Spinal cord (tissue), 10 donors: ENCODE results near the gene PPP2R5C. TPM values are rescaled to one million over a fixed set of nuclear protein-coding genes. Genes with fewer than 3 reads are reported as not detected.
A peak's percentile ranks its signal among the peaks of the same experiment; 100 is the strongest.

Experiments
- DNase-seq, 6 donors: peaks; one replicate each; pipeline versions ENCODE4 v3.0.0 to v3.0.0-alpha.2; 2013 to 2015; ENCODE audit warnings: low spot score in 6 of 6, low read depth in 4 of 6
- H3K27ac ChIP-seq: one replicate; pipeline ENCODE4 v1.5.1; 2013; ENCODE audit warnings: low read depth, low read length, control low read depth
- H3K27me3 ChIP-seq: one replicate; pipeline ENCODE4 v1.6.1; 2013; ENCODE audit warnings: low read length; ENCODE audit not compliant: control insufficient read depth, insufficient read depth
- H3K36me3 ChIP-seq: one replicate; pipeline ENCODE4 v1.6.1; 2013; ENCODE audit warnings: low read length; ENCODE audit not compliant: control insufficient read depth, insufficient read depth
- H3K4me1 ChIP-seq: one replicate; pipeline ENCODE4 v1.6.1; 2013; ENCODE audit warnings: low read length; ENCODE audit not compliant: control insufficient read depth, insufficient read depth
- H3K4me3 ChIP-seq: one replicate; pipeline ENCODE4 v1.5.1; 2013; ENCODE audit warnings: low read depth, low read length, control low read depth
- H3K9me3 ChIP-seq: one replicate; pipeline ENCODE4 v1.6.1; 2013; ENCODE audit warnings: low read length; ENCODE audit not compliant: control insufficient read depth, insufficient read depth
- WGBS: methylation state at CpG from one replicate; pipeline ENCODE4 v1.1.5; 2013; ENCODE audit warnings: missing lambda C conversion rate; ENCODE audit not compliant: insufficient coverage; 5-methylcytosine and 5-hydroxymethylcytosine counted together
- polyA plus RNA-seq, 2 donors: library from polyadenylated mRNA; unstranded; fragments of 120-200 nt; gene quantifications; one replicate each; pipeline ENCODE4 v1.2.1, GENCODE V29; 2013; ENCODE audit not compliant: insufficient read length in 2 of 2
- total RNA-seq, 2 donors: library from RNA; depleted of rRNA in 1 of 2; stranded (reverse); fragments of 120-200 nt in 1 of 2; fragments of >200 nt in 1 of 2; gene quantifications; one replicate each; pipeline versions ENCODE4 v1.2.3 to v1.2.4, GENCODE V29; 2013 to 2014
- donor health status: healthy.

Gene PPP2R5C
- total and polyA plus RNA-seq, 4 donors, result 104 to 136 (median 123) TPM

DNA sequence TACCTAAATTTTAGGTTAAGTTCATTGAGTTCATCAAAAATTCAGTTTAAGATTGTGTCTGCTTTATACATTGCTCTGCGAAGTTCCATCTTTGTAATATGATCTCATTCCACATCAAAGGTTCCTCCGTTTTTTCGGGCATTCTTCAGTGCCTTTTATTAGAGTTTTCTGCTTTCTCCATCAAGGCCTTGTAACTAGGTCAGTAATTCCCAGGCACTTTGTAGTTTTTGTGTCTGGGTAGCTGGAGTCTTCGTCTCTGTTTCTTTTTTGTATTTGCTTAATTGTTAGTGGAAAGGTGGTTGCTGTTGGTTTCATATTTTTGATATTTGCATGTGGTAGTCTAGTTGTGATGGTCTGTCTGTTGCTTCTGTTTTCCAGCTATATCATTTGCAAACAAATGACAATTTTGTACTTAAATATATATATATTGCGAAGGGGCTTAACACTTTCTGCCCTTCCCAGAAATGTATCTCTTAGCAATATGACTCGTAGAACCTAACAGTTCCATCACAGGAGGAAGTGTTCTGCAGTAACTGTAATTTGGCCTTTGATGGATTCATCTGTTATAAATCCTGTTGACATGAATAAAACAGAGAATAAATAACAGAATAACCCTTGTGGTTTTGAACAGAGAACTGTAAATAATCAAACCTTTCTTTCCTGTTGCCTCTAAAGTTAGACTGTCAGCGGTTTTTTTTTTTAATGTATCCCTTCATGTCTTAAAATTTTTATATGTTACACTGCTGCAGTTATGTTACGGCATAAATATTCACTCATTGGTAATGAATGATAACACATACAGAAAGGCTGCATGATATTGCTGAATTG lies 114.4 kb downstream of the PPP2R5C start:
- Histone ChIP-seq H3K4me3 (no peak overlapping the region), H3K9me3 (peaks cover 2% of the 10 kb centered on the region)

DNA sequence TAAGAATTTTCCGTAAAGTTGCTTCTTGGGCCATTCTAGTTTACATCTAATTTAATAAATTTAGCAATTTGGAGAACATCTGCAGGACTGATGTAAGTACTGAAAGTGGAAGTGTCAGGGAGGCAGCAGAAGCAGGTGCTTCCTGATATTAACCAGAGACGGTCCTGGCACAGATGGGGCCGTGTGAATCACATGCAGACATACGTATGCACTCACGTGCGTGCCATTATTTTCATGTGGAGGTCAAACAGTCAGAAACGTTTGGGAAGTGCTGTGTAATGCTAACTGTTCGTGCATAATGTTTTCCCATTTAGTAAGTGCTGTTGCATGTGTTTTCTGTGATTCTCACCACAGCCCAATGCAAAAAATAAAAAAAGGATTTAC lies 115.0 kb downstream of the PPP2R5C start:
- Histone ChIP-seq H3K4me1 (peaks cover 3% of the 10 kb centered on the region), H3K27me3 (no peaks in the 10 kb centered on the region), H3K27ac (no peak overlapping the region), H3K36me3 (peaks cover 24% of the 10 kb centered on the region), H3K4me3 (no peak overlapping the region), H3K9me3 (peaks cover 2% of the 10 kb centered on the region)
- 58% methylated on average over 2 of the region's 8 CpGs for WGBS
- peak in 2 of 6 donors; percentile 21 to 41 for DNase-seq

More for the DNA sequence above, 114.4 kb downstream of the PPP2R5C start:
- H3K27ac ChIP-seq, result no peak overlapping the region
- DNase-seq, result no peak
- WGBS, result no CpG with 5 or more reads among the region's 8 CpGs
- H3K27me3 ChIP-seq, result no peaks in the 10 kb centered on the region
- peaks cover 24% of the 10 kb centered on the region for H3K36me3 ChIP-seq
- H3K4me1 ChIP-seq, result peaks cover 3% of the 10 kb centered on the region

DNA sequence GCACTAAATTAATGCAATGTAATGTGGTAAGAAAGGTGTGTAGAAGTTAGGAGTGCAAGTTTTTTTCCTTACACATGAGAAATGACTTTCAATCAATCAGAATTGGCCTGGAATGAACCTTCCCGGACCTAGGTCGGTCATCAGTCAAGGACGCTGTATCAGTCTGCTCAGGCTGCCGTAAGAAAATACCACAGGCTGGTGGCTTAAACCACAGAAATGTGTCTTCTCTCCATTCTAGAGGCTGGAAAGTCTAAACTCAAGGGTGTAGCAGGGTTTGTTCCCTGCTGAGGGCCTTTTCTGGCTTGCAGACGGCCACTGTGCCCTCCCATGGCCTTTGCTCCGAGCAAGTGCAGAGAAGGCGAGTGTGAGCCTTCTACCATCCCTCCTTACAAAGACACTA lies 116.3 kb downstream of the PPP2R5C start:
- 70% methylated on average over 2 of the region's 7 CpGs for WGBS
- Histone ChIP-seq H3K27ac (no peak overlapping the region), H3K4me1 (peaks cover 3% of the 10 kb centered on the region), H3K27me3 (no peaks in the 10 kb centered on the region), H3K9me3 (peaks cover 1% of the 10 kb centered on the region), H3K4me3 (no peak overlapping the region), H3K36me3 (peaks cover 32% of the 10 kb centered on the region)
- no peak for DNase-seq

DNA sequence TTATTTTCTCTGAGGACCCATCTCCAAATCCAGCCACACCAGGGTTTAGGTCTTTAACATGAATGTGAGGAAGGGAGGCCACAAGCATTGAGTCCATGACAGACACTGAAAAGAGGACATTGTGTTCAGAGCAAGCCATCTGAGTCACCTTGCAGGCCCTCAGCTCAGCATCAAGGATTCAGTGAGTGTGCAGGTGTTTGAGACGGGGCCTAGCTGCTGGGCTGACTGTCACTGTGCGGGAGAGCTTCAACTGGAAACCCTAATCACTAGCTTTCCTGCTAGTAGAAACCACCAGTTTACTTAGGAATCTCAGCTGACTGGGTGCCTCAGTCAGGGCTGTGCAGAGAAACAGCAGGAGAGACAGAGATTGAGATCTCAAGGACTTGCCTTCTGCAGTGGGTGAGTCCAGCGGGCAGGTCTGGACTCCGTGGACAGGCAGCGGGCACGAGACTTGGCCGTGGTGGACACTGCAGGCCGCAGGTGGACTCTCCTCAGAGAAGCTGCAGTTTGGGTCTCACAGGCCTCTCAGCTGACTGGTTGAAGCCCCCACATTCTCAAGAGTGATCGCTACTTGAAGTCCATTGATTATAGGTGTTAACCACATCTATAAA lies 116.8 kb downstream of the PPP2R5C start:
- Histone ChIP-seq H3K4me1 (peaks cover 3% of the 10 kb centered on the region), H3K36me3 (peaks cover 33% of the 10 kb centered on the region), H3K27ac (no peak overlapping the region), H3K9me3 (no peaks in the 10 kb centered on the region), H3K4me3 (no peak overlapping the region), H3K27me3 (no peaks in the 10 kb centered on the region)
- 97% methylated on average over 9 of the region's 9 CpGs for WGBS
- DNase-seq, result no peak

DNA sequence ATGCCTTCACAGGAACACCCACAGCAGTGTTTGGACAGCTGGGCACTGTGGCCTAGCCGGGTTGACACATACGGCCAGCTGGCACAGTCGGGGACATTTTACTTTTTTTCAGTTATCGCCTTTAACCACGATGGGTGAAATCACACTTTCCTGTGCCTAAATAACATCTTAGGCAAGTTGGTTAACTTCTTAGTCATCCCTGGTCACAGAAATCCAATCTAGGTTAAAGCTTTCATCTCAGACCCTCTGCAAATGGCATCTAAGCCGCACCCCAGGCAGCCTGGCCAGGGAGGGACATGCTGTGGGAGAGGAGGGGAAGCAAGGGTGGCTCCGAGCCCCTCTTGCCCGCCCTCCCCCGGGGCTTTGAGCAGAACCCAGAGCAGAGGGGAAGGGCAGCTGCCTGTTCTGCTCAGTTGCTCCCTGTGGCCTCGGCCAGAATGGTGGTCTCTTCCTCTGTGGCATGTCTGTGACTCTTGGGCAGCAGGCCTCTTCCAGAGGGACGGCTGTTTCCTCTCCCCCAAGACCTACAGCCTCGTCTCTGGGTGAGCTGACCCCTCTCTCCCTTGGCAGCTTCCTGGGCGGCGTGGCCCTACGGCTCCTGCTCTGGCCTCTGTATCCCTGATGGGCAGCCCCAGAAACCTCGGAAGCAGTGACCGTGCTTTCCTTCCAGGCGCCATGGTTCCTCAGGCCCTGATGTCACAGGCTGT lies 117.5 kb downstream of the PPP2R5C start:
- H3K36me3 ChIP-seq, result peaks cover 39% of the 10 kb centered on the region
- no peak for DNase-seq
- H3K4me1 ChIP-seq, result no peaks in the 10 kb centered on the region
- H3K4me3 ChIP-seq, result no peak overlapping the region
- no peaks in the 10 kb centered on the region for H3K27me3 ChIP-seq
- WGBS, result 91% methylated on average over 15 of the region's 18 CpGs
- no peak overlapping the region for H3K27ac ChIP-seq
- H3K9me3 ChIP-seq, result no peaks in the 10 kb centered on the region

DNA sequence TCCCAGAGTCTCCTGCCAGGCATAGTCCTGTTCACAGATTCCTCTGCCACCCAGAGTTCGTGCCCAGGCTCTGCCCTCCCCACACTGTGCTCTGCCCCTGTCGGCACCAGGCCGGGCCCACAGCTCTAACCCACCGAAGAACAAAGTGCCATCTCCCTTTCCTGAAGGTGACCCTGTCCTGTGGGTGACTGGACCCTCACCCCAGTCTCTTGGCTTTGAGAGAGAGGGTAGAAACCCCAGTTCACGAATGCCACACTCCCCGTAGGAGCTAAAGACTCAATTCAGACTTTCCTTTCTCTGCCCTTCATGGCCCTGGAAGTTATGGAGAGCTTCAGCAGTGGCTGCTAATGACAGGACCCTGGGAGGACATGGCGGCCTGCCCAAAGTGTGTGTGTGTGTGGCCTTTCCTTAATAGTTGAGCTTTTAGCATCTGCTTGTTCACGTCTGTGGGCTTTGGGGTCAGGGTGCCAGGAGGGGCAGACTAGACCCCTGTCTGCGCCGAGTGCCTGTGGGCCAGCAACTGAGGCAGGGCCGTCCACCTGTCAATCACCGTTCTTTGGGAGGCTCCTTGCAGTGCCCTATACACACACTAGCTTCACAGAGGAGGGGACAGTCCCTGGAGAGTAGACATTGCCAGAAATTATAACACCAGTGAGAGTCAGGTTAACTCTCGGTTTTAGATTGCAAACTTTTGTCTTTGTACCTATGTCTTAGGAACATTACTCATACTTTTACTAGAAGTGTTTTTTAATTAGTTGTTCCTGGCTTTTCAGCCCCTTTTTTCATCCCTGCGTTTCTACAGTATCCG lies 118.2 kb downstream of the PPP2R5C start:
- Histone ChIP-seq H3K9me3 (no peaks in the 10 kb centered on the region), H3K27me3 (no peaks in the 10 kb centered on the region), H3K4me3 (no peak overlapping the region), H3K4me1 (no peaks in the 10 kb centered on the region), H3K36me3 (peaks cover 47% of the 10 kb centered on the region), H3K27ac (no peak overlapping the region)
- DNase-seq, result no peak
- WGBS, result 83% methylated on average over 6 of the region's 15 CpGs

DNA sequence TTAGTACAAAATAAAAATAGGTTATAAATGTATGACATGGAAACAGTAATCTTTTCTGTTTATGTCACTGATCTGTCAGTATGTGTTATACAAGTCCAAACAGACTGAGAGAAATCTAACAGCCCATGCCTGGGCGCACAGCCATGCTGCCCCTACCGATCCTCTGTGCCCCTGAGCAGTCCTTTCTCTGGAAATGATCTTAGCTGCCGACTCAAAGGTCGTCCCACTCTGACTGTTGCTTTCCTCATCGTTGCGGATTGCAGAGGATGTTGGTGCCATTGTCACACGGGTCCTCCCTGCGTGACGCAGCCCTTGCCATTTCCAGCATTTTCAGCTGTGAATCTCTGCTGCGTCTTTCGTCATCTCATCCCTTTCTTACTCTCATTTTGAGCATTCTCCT lies 119.9 kb downstream of the PPP2R5C start:
- H3K27me3 ChIP-seq, result no peaks in the 10 kb centered on the region
- no peak for DNase-seq
- peaks cover 4% of the 10 kb centered on the region for H3K9me3 ChIP-seq
- H3K4me1 ChIP-seq, result no peaks in the 10 kb centered on the region
- H3K36me3 ChIP-seq, result peaks cover 62% of the 10 kb centered on the region
- no peak overlapping the region for H3K27ac ChIP-seq
- 94% methylated on average over 11 of the region's 11 CpGs for WGBS
- H3K4me3 ChIP-seq, result no peak overlapping the region

DNA sequence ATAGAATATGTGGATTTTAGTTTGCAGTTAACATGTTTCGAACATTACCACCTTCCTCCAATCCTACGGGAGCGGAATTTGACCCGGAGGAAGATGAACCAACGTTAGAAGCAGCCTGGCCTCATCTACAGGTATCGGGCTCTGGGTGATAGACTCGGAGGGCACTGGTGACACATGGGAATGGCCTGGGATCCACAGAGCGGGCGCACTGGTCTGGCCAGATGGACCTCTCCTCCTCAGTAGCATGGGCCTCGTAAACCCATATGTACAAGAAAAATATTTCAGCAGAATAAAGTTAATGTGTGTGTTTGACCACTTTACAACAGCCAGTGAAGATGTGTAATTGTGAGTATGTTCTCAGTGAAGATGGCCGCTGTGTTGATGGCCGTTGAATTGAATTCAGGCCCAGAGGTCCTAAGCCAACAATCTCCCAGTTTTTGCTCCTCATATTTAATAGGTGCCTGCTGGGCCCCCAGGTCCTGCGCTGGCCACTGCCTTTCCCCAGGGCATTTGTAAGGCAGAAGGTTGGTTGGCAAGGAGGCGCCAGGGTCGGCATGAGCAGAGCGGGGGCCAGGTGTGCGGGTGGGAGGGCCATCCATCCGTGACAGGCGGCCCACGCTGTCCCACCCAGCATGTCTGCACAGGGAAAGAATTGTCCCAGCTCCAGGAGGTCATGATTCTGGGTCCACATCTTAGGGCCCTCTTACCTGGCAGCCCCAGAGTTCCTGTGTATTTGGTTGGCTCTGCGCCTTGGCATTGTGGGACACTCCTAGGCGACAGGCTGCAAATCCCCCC lies 120.8 kb downstream of the PPP2R5C start:
- Histone ChIP-seq H3K27ac (no peak overlapping the region), H3K9me3 (peaks cover 6% of the 10 kb centered on the region), H3K27me3 (no peaks in the 10 kb centered on the region), H3K4me1 (no peaks in the 10 kb centered on the region), H3K36me3 (peaks cover 71% of the 10 kb centered on the region), H3K4me3 (no peak overlapping the region)
- no peak for DNase-seq
- WGBS, result 92% methylated on average over 13 of the region's 22 CpGs
